Measurements from ENCODE around the gene METTL9. TPM values are rescaled to one million over a fixed set of nuclear protein-coding genes. Genes with fewer than 3 reads are reported as not detected.
"Not testable (repeated sequence)": the region's sequence is repeated elsewhere in the genome, so short reads cannot be mapped to it uniquely, and the experiment has no call there.

METTL9 gene
- total RNA-seq, 4 donors from 2014 or later, result 59.2 to 75.8 (median 70.3) TPM

- Histone ChIP-seq H3K9me3 (no peaks in the 10 kb centered on the region), H3K27ac (no peak overlapping the region), H3K27me3 (no peaks in the 10 kb centered on the region), H3K36me3 (no peaks in the 10 kb centered on the region), H3K4me1 (no peaks in the 10 kb centered on the region), H3K4me3 (no peak overlapping the region)
- TF ChIP-seq, protein P1, sequence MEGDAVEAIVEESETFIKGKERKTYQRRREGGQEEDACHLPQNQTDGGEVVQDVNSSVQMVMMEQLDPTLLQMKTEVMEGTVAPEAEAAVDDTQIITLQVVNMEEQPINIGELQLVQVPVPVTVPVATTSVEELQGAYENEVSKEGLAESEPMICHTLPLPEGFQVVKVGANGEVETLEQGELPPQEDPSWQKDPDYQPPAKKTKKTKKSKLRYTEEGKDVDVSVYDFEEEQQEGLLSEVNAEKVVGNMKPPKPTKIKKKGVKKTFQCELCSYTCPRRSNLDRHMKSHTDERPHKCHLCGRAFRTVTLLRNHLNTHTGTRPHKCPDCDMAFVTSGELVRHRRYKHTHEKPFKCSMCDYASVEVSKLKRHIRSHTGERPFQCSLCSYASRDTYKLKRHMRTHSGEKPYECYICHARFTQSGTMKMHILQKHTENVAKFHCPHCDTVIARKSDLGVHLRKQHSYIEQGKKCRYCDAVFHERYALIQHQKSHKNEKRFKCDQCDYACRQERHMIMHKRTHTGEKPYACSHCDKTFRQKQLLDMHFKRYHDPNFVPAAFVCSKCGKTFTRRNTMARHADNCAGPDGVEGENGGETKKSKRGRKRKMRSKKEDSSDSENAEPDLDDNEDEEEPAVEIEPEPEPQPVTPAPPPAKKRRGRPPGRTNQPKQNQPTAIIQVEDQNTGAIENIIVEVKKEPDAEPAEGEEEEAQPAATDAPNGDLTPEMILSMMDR (IDR thresholded peaks at IDR 0.05), result no peak
- TF ChIP-seq POLR2A (IDR thresholded peaks at IDR 0.05), result no peak
- no peak for DNase-seq
Measured at GRCh38 chr16:21673469-21673868, 74.1 kb downstream of the METTL9 start.

GRCh38 chr16:21674456-21674855, 75.1 kb downstream of the METTL9 start:
- DNase-seq, H3K9me3 ChIP-seq, H3K4me1 ChIP-seq, H3K27me3 ChIP-seq, H3K27ac ChIP-seq, H3K36me3 ChIP-seq, H3K4me3 ChIP-seq: not testable (repeated sequence)

DNA sequence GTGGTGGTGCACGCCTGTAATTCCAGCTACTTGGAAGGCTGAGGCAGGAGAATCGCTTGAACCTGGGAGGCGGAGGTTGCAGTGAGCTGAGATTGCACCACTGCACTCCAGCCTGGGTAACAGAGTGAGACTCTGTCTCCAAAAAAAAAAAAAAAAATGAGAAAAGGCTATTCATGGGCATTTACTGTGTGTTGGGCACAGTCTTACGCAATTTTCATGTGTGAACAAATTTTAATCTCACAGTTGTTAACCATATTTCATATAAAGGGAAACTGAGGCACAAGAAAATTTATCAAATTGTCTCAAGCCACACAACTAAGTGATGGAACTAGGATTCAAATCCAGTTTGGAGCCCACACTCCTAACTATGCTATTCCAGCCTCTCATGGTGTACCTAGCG, 81.3 kb downstream of the METTL9 start:
- not testable (repeated sequence) for H3K9me3 ChIP-seq, H3K36me3 ChIP-seq, H3K4me1 ChIP-seq, H3K27me3 ChIP-seq, DNase-seq, H3K27ac ChIP-seq, H3K4me3 ChIP-seq

DNA sequence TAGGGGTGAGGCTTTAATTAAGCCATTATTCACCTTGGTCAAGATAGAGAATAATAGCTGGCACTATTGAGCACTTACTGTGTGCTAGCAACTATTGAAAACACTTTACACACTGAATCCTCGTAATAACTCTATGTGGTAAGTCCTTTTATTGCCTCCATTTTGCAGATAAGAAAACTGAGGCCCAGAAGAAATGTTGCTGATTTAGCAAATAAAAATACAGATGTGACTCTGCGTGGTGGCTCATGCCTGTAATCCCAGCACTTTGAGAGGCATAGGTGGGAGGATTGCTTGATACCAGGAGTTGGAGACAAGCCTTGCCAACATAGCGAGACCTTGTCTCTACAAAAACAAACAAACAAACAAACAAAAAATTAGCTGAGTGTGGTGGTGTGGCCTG, 83.8 kb downstream of the METTL9 start:
- H3K4me1 ChIP-seq, result no peaks in the 10 kb centered on the region
- no peaks in the 10 kb centered on the region for H3K36me3 ChIP-seq
- H3K27ac ChIP-seq, result no peak overlapping the region
- H3K27me3 ChIP-seq, result no peaks in the 10 kb centered on the region
- H3K4me3 ChIP-seq, result no peak overlapping the region
- no peaks in the 10 kb centered on the region for H3K9me3 ChIP-seq
- TF ChIP-seq, protein P1 (IDR thresholded peaks at IDR 0.05), result no peak
- TF ChIP-seq POLR2A (IDR thresholded peaks at IDR 0.05), result no peak
- no peak for DNase-seq

GRCh38 chr16:21684199-21684598, 84.8 kb downstream of the METTL9 start:
- Histone ChIP-seq H3K4me3 (no peak overlapping the region), H3K9me3 (no peaks in the 10 kb centered on the region), H3K27me3 (no peaks in the 10 kb centered on the region), H3K4me1 (no peaks in the 10 kb centered on the region), H3K36me3 (no peaks in the 10 kb centered on the region), H3K27ac (no peak overlapping the region)
- TF ChIP-seq, protein P1 (IDR thresholded peaks at IDR 0.05), result peak in 2 of 6 experiments; percentile 22 to 23
- no peak for TF ChIP-seq POLR2A (IDR thresholded peaks at IDR 0.05)
- DNase-seq, result no peak

DNA sequence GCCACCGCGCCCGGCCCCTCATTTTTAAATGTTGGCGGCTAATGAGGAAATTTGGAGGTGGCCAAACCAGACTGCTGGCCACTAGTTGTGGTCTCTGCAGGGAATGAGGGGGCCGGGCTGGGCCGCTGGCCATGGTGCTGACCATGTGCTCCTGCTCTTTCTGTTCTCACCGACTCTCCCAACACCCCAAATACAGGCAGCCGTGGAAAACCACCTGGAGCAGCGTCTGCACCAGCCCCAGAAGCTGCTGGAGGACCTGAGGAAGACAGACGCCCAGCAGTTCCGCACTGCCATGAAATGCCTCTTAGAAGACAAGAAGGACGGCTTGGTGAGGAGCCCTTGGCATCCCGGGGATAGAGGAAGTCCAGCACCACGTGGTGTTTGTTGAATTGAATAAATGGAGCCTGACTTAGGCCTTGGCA, 85.7 kb downstream of the METTL9 start:
- DNase-seq, result no peak
- Histone ChIP-seq H3K27me3 (no peaks in the 10 kb centered on the region), H3K27ac (no peak overlapping the region), H3K36me3 (no peaks in the 10 kb centered on the region), H3K9me3 (no peaks in the 10 kb centered on the region), H3K4me3 (no peak overlapping the region), H3K4me1 (no peaks in the 10 kb centered on the region)
- TF ChIP-seq, protein P1 (IDR thresholded peaks at IDR 0.05), result no peak
- no peak for TF ChIP-seq POLR2A (IDR thresholded peaks at IDR 0.05)

DNA sequence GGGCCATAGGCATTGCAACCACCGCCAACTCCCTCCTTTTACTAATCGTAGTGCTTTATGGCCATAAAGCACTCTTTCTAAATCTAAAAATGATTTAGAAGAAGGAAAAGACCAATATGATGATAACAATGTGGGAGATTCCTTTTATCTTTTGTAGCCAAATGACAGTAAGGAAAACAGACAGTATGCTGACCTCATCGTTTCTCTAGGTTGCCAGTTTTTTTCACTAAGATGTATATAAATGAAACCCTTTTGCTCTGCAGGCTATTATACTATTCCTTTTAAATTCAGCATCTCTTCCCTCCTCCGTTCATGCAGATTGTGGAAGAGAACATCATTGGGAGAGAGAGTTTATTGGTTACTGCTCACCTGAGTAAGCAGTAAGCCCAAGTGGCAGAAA, 89.7 kb downstream of the METTL9 start:
- Histone ChIP-seq H3K9me3 (no peaks in the 10 kb centered on the region), H3K36me3 (no peaks in the 10 kb centered on the region), H3K27ac (no peak overlapping the region), H3K4me3 (no peak overlapping the region), H3K4me1 (no peaks in the 10 kb centered on the region), H3K27me3 (no peaks in the 10 kb centered on the region)
- TF ChIP-seq, protein P1 (IDR thresholded peaks at IDR 0.05), result no peak
- no peak for TF ChIP-seq POLR2A (IDR thresholded peaks at IDR 0.05)
- no peak for DNase-seq

DNA sequence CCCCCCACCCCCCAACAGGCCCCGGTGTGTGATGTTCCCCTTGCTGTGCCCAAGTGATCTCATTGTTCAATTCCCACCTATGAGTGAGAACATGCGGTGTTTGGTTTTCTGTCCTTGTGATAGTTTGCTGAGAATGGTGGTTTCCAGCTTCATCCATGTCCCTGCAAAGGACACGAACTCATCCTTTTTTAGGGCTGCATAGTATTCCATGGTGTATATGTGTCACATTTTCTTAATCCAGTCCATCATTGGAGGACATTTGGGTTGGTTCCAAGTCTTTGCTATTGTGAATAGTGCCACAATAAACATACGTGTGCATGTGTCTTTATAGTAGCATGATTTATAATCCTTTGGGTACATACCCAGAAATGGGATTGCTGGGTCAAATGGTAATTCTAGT, 91.6 kb downstream of the METTL9 start:
- H3K4me3 ChIP-seq, H3K36me3 ChIP-seq, DNase-seq, H3K27me3 ChIP-seq, H3K4me1 ChIP-seq, H3K27ac ChIP-seq, H3K9me3 ChIP-seq: not testable (repeated sequence)

Data from Peyer's patch (tissue), 4 donors.